Lung (tissue), 12 donors: Measurements from ENCODE around the gene CNTFR. TPM values are rescaled to one million over a fixed set of nuclear protein-coding genes. Genes with fewer than 3 reads are reported as not detected.

Experiments used
- ATAC-seq: fragments of 200-7000 bp; cut with Tn5 transposase; one replicate; pipeline ENCODE4 v1.9.1; 2020; ENCODE audit warnings: moderate number of reproducible peaks; ENCODE audit not compliant: insufficient read depth, low FRiP score
- DNase-seq, 3 donors: peaks; one replicate each; pipeline ENCODE4 v3.0.0-alpha.2; 2013 to 2017
- H3K27ac ChIP-seq, 2 donors: one replicate each; pipeline ENCODE4 v1.5.1; 2013; ENCODE audit warnings: mild to moderate bottlenecking in 2 of 2, moderate library complexity in 2 of 2, control low read depth in 1 of 2, inconsistent platforms in 1 of 2, low read depth in 1 of 2, low read length in 1 of 2
- H3K27me3 ChIP-seq, 3 donors: one replicate each; pipeline ENCODE4 v1.5.1; 2013; ENCODE audit warnings: low read length in 2 of 3; ENCODE audit not compliant: control insufficient read depth in 3 of 3, insufficient read depth in 3 of 3
- H3K36me3 ChIP-seq, 4 donors: one replicate each; pipeline ENCODE4 v1.5.1; 2013; ENCODE audit warnings: low read length in 4 of 4, mild to moderate bottlenecking in 1 of 4, moderate library complexity in 1 of 4; ENCODE audit not compliant: control insufficient read depth in 4 of 4, insufficient read depth in 4 of 4
- H3K4me1 ChIP-seq, 5 donors: one replicate each; pipeline ENCODE4 v1.5.1; 2013; ENCODE audit warnings: low read length in 5 of 5, mild to moderate bottlenecking in 2 of 5, moderate library complexity in 1 of 5; ENCODE audit not compliant: control insufficient read depth in 5 of 5, insufficient read depth in 5 of 5
- H3K4me3 ChIP-seq: one replicate; pipeline ENCODE4 v1.5.1; 2013; ENCODE audit warnings: mild to moderate bottlenecking, control low read depth, moderate library complexity
- H3K9ac ChIP-seq, 2 donors: one replicate each; pipeline ENCODE4 v1.5.1; 2013; ENCODE audit warnings: low read length in 2 of 2, control low read depth in 1 of 2; ENCODE audit not compliant: insufficient read depth in 1 of 2
- H3K9me3 ChIP-seq, 4 donors: one replicate each; pipeline ENCODE4 v1.5.1; 2013; ENCODE audit warnings: low read length in 3 of 4, mild to moderate bottlenecking in 1 of 4, moderate library complexity in 1 of 4; ENCODE audit not compliant: control insufficient read depth in 4 of 4, insufficient read depth in 3 of 4
- CTCF ChIP-seq: IDR thresholded peaks from 2 replicates; pipeline ENCODE4 v1.5.1; 2012; ENCODE audit warnings: mild to moderate bottlenecking; ENCODE audit errors: control extremely low read depth, extremely low read depth
- WGBS, 2 donors: extraction: QIAGEN DNeasy Blood & Tissue Kit; methylation state at CpG; one replicate each; pipeline ENCODE4 v1.1.7; 2013; 5-methylcytosine and 5-hydroxymethylcytosine counted together
- polyA plus RNA-seq, 2 donors: library from polyadenylated mRNA; stranded (reverse); fragments of 200-250 nt; gene quantifications; one replicate each; pipeline ENCODE4 v1.2.1, GENCODE V29; 2013
- total RNA-seq, 2 donors: library from RNA; depleted of rRNA in 1 of 2; stranded (reverse); fragments of >200 nt in 1 of 2; gene quantifications; one replicate each; pipeline ENCODE4 v1.2.1, GENCODE V29; 2014 to 2021
- donor health status: control.
- donor health status: control.
- donor health status: Bipolar disorder and iron deficiency.
- donor health status: healthy.
- donor health status: DM: yes; HTN: yes; CAD: no.

Gene CNTFR
- total and polyA plus RNA-seq, 4 donors = 0.42 to 3.3 (median 1.3) TPM

GRCh38 chr9:34558919-34559623 is 30.5 kb downstream of the CNTFR start:
- no peak overlapping the region for H3K4me3 ChIP-seq

GRCh38 chr9:34558364-34558763 is 31.2 kb downstream of the CNTFR start:
- WGBS, 2 donors = 84 to 89% methylated on average over 9 of the region's 9 CpGs
- ATAC-seq (no peak), DNase-seq (no peak)
- Histone ChIP-seq H3K27me3 (peaks cover 0 to 24% (median 0%) of the 10 kb centered on the region in 3 donors), H3K9ac (no peak overlapping the region), H3K4me1 (peaks cover 0 to 45% (median 25%) of the 10 kb centered on the region in 5 donors), H3K9me3 (peaks cover 0 to 7% (median 2%) of the 10 kb centered on the region in 4 donors), H3K27ac (no peak overlapping the region), H3K4me3 (no peak overlapping the region), H3K36me3 (peaks cover 0 to 20% (median 6%) of the 10 kb centered on the region in 4 donors)
- no peak for TF ChIP-seq CTCF

More at GRCh38 chr9:34558919-34559623, 30.5 kb downstream of the CNTFR start:
- Histone ChIP-seq H3K27me3 (peaks cover 0 to 31% (median 0%) of the 10 kb centered on the region in 3 donors), H3K9me3 (peaks cover 0 to 7% (median 2%) of the 10 kb centered on the region in 4 donors), H3K27ac (no peak overlapping the region), H3K9ac (no peak overlapping the region), H3K4me1 (peaks cover 0 to 45% (median 25%) of the 10 kb centered on the region in 5 donors), H3K36me3 (peaks cover 0 to 24% (median 8%) of the 10 kb centered on the region in 4 donors)
- whole genome bisulfite sequencing, 2 donors = 53 to 58% methylated on average over 17 of the region's 17 CpGs
- DNase-seq (no peak), ATAC-seq (no peak)
- no peak for TF ChIP-seq CTCF

GRCh38 chr9:34557426-34558321 is 31.9 kb downstream of the CNTFR start:
- Histone ChIP-seq H3K4me3 (no peak overlapping the region), H3K36me3 (peaks cover 0 to 17% (median 4%) of the 10 kb centered on the region in 4 donors), H3K27me3 (peaks cover 0 to 28% (median 0%) of the 10 kb centered on the region in 3 donors), H3K4me1 (peaks cover 0 to 45% (median 25%) of the 10 kb centered on the region in 5 donors), H3K9me3 (peaks cover 0 to 7% (median 2%) of the 10 kb centered on the region in 4 donors), H3K9ac (no peak overlapping the region), H3K27ac (no peak overlapping the region)
- TF ChIP-seq CTCF = no peak
- 73 to 81% methylated on average over 19 of the region's 19 CpGs for WGBS, 2 donors
- ATAC-seq = no peak
- DNase-seq = no peak
